HG02938 (cell line): ENCODE measurements around the gene MAP3K14.

Experiments
- ATAC-seq: cut with Tn5 transposase; IDR thresholded peaks from one replicate; pipeline ENCODE4 v1.9.1; 2021; ENCODE audit warnings: mild to moderate bottlenecking, moderate library complexity; ENCODE audit not compliant: unreplicated experiment

The MAP3K14 gene

GRCh38 chr17:45339646-45340605, 23.1 kb upstream of the MAP3K14 start:
- no peak for ATAC-seq

DNA sequence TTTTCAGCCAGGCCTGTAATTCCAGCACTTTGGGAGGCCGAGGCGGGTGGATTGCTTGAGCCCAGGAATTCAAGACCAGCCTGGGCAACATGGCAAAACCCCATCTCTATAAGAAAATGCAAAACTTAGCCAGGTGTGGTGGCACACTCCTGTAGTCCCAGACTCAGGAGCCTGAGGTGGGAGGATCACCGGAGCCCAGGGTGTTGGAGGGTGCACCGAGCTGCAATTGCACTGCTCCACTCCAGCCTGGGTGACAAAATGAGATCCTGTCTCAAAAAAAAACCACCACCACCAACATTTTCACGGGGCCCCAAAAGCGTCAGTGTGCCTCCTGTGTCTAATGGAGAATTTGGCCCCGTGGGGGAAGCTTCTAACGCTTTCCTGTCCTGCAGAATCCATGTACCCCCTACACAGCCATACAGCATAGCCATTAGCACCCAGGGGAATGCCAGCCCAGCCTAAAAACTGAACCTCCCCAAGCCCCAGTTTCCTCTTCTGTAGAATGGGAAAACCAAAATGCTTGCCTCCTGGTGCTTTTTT, 22.2 kb upstream of the MAP3K14 start:
- no peak for ATAC-seq

DNA sequence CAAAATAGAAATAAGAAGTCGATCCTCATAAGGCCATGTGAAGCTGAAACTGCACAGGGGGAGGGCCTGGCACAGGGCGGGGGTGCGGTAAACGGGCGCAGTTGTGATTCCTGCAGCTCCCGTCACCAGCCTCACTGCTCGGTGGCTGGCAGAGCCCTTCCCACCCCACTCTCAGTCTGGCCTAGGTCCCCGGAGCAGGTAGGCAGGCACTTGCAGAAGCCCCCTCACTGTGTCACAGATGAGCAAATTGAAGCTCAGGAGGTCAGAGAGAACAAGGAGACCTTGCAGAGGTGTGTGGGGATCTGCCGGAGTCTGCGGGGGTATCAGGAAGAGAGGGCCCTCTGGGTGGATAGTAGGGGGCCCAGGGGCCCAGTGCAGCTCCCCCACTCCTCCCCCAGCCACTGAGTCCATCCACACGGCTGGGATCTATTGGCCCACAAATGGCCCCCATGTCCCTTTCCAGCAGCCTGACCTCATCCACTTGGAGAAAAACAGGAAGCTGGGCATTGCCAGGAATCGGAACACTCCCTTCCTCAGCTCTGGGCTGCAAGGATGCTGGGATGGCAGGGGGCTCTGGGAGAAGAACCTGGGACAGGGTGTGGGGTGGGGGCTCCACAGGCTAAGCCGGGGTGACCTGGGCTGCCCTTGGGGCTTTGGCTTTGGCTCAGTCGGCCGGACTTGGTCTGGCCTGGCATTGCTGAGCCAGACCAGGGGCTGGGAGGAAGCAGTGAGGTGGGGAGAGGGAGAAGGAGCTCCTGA, 21.4 kb upstream of the MAP3K14 start:
- no peak for ATAC-seq

GRCh38 chr17:45336390-45337182, 19.8 kb upstream of the MAP3K14 start:
- no peak for ATAC-seq

GRCh38 chr17:45335721-45336120, 18.9 kb upstream of the MAP3K14 start:
- no peak for ATAC-seq

DNA sequence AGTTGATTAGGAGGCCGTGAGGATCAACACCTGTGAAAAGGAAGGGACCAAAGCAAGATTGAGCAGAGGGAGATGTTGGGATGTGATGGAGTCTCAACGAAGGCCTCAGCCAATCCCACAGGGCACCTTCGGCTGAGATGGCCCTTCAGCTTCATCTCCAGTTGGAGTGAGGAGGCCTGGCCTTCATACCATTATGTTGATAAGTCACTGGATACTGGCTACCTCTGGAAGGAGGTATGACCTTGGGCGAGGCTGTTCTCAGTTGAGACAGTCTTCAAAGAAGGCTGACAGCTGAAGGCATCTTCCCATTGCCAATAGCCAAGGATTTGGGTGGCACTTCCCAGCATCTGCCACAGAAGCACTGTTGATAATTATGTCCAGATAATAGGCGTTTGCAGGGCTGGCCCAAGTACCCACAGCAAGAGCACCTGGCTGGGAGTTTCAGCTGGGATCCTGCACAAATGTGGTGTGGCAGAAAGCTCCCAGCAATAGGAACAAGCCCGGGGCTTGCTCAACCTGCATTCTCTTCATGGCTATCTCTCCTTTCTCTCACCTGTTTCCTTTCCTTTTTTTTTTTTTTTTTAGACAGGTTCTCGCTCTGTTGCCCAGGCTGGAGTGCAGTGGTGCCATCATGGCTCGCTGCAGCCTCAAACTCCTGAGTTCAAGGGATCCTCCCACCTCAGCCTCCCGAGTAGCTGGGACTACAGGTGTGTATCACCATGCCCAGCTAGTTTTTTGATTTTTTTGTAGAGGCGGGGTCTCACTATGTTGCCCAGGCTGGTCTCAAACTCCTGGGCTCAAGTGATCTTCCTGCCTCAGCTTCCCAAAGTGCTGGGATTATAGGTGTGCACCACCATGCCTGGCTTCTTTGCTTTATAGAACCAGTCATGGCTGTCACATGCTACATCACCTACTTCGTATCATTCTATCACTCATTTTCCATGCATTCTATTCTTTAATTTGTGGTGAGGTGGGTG, 18.2 kb upstream of the MAP3K14 start:
- no peak for ATAC-seq

GRCh38 chr17:45334231-45334630, 17.4 kb upstream of the MAP3K14 start:
- ATAC-seq: no peak

DNA sequence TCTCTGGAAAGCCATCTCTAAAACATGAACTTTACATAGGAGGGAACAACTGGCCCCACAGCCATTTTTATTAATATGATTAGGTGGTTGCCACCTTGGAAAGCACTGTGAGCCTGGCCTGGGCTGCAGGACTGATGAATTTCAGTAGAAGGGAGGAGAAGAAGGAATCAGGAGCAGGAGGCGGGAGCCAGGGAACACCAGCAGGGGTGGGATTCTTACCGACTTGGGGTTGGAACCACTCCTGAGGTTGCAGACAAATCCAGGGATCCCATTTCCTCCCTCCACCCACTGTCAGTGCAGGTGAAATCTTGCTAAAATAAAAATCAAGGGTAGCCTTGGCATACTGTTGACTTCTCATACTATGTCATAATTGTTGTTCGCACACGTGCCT, 16.9 kb upstream of the MAP3K14 start:
- no peak for ATAC-seq

GRCh38 chr17:45332989-45333701, 16.3 kb upstream of the MAP3K14 start:
- no peak for ATAC-seq

DNA sequence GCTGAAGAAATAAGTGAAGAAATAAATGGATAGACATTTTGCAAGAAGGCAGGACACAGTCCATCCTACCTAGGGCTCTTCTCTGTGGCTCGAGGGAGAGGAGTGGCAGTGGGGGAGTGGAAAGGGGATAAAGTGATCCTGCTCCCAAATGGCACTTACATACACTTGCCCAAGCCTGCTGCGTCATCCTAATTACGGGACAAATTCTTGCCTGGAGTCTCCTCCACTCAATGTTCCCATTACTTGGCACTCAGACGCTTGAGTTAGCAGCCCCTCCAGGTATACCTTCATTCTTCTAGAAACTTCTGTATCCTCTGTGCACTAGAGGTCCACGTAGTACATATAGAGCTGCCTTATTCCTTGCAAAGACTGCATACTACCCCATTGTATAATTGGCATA, 15.7 kb upstream of the MAP3K14 start:
- ATAC-seq: no peak

DNA sequence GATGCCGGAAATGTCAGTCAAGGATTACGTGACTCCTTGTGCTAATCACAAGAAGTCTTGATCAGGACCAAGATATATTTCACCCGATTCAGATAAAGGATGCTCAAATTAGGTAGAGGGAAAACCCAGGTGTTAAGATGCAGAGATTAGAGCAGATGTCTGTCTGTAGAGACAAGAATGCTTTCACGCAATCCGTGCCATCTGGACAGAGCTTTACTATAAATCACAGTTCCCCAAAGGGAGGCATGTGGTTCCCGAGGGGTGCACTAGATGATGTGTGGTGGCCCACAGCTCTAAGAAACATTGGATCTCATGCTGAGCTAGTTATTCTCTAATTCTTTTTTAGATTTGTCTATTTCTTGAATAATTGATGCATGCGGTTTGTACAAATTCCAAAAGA, 9.8 kb upstream of the MAP3K14 start:
- ATAC-seq: no peak

- ATAC-seq: no peak
Measured at GRCh38 chr17:45325810-45326209, 9.0 kb upstream of the MAP3K14 start.

DNA sequence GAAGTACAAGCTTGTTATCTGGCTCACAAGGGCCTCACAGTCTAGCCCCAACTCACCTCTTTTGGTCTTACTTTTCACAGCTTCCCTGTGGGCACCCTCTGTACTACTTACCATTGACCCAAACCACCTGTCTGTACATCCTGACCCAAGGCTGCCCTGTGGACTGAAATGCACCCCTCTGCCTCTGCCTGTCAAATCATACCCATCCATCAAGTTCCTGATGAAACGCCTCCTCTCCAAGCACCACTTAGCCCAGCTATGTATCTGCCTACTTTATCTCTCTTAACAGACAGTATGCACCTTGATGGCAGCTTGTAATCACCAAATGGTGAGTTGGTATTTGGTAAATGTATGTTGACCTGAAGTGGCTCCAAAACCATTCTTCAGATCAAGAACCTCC, 7.5 kb upstream of the MAP3K14 start:
- no peak for ATAC-seq

GRCh38 chr17:45322168-45322567, 5.3 kb upstream of the MAP3K14 start:
- ATAC-seq: no peak

- no peak for ATAC-seq
Measured at GRCh38 chr17:45320931-45321461, 4.2 kb upstream of the MAP3K14 start.

- no peak for ATAC-seq
Measured at GRCh38 chr17:45320349-45320930, 3.6 kb upstream of the MAP3K14 start.

DNA sequence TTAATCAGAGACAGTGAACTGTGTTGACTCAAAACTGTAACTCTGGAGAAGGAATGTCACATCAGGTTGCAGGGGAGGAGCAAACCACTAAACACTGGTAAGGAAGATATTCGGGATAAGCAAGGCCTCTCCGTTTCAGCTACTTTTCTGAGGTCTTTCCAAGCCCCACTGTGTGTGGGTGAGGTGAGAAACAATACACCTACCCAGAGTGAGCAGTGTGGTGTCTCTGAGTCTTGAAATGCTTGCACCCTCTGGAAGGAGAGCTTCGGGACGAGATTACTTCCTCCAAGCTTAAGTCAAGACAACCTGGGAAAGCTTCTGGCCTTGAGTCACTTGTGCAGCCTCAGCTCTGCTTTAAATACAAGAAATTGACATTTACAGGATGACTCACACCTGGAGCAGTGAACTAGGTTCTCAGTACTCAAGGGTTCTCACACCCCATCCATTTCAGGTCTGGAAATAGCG, 2.5 kb upstream of the MAP3K14 start:
- ATAC-seq: no peak

GRCh38 chr17:45318561-45319230, 1.9 kb upstream of the MAP3K14 start:
- no peak for ATAC-seq
